ENCODE results near the gene NAALADL2.
A peak's percentile ranks its signal among the peaks of the same experiment; 100 is the strongest.

NAALADL2 gene

DNA sequence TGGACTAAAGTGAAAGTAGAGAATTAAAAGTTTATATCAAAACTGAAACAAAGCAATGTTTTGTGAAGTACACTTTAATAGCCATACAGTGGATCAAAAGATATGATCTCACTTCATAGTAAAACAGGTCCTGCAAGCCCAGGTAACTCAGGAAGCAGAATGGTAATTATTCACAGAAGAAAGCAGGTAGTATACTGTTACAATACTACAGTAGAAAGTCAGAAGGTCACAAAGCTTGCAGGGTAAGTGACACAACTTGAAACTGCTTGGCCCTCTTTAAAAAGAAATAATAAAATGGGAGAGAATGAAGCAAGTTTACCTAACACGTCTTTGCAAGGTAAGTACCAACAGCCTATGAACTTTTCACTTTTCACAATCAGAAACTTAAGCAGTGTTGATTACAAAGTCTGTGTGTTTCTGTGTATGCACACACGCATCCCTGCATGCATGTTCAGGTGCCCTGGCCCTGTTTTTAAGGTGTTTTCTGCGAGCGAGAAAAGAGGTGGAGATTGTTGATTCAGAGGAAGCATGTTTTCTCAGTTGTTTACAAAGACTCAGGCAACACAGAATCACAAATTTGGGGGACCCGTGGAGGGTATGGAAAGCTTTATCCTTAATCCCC lies at the start of gene NAALADL2:
NAALADL2 (plus strand) TSS at position 221 of the 622 bp plus-strand sequence.
- no peak for TF ChIP-seq FOXP2 (optimal IDR thresholded peaks at IDR 0.05; ENCODE audit: control extremely low read depth, extremely low read length, insufficient read depth)
- no peak for TF ChIP-seq POLR2AphosphoS5 (IDR thresholded peaks at IDR 0.05; ENCODE audit: borderline replicate concordance, low read depth, low read length)
- TF ChIP-seq EZH2 (IDR thresholded peaks at IDR 0.05) = no peak
- DNase-seq (ENCODE audit: low read depth, low spot score) = no peak
- no peak within 1 kb of the TSS for H3K27ac ChIP-seq
- no peak within 1 kb of the TSS for H3K9ac ChIP-seq (ENCODE audit: insufficient read length)
- no peaks in the 10 kb centered on the region for H3K9me3 ChIP-seq (ENCODE audit: low read depth, low read length)
- no peak within 1 kb of the TSS for H3K4me3 ChIP-seq
- no peaks in the 10 kb centered on the region for H3K36me3 ChIP-seq (ENCODE audit: insufficient read depth, low read length)

DNA sequence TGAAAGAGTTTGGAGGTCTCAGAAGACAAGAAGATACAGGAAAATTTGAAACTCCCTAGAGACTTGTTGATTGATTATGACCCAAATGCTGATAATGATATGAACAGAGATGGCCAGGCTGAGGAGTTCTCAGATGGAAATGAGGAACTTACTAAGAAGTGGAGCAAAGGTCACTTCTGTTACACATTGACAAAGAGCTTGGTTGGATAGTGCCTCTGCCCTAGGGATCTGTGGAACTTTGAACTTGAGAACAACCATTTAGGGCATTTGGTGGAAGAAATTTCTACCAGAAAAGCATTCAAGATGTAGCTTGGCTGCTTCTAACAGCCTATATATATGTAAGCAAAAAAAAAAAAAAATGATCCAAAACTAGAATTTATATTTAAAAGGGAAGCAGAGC lies 48.9 kb upstream of the NAALADL2 start:
- no peak overlapping the region for H3K27ac ChIP-seq
- H3K4me3 ChIP-seq = no peak overlapping the region
- no peak for DNase-seq (ENCODE audit: low read depth, low spot score)
- H3K9ac ChIP-seq (ENCODE audit: insufficient read length) = no peak overlapping the region
- H3K9me3 ChIP-seq (ENCODE audit: low read depth, low read length) = no peaks in the 10 kb centered on the region
- no peaks in the 10 kb centered on the region for H3K36me3 ChIP-seq (ENCODE audit: insufficient read depth, low read length)
- no peak for TF ChIP-seq FOXP2 (optimal IDR thresholded peaks at IDR 0.05; ENCODE audit: control extremely low read depth, extremely low read length, insufficient read depth)
- TF ChIP-seq EZH2 (IDR thresholded peaks at IDR 0.05) = no peak
- TF ChIP-seq POLR2AphosphoS5 (IDR thresholded peaks at IDR 0.05; ENCODE audit: borderline replicate concordance, low read depth, low read length) = no peak

DNA sequence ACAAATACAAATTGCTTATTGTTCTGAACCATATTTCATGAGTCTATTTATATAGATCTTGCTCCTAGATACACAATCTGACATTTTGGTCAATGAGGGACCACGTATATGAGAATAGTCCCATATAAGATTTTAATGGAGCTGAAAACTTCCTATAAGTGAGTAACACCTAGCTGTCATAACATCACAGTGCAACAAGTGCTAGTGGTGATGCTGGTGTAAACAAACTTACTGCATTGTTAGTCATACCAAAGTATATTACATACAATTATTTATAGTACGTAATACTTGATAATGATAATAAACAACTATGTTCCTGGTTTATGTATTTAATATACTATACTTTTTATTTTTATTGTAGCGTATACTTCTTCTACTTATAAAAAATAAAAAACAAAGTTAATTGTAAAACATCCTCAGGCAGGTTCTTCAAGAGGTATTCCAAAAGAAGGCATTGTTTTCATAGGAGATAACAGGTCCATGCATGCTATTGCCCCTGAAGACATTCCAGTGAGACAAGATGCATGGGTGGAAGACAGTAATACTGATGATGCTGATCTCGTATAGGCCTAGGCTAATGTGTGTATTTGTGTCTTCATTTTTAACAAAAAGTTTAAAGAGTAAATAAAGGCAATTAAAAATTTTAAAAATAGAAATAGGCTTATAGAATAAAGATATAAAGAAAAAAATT lies 46.8 kb upstream of the NAALADL2 start:
- no peak for TF ChIP-seq EZH2 (IDR thresholded peaks at IDR 0.05)
- no peak for TF ChIP-seq POLR2AphosphoS5 (IDR thresholded peaks at IDR 0.05; ENCODE audit: borderline replicate concordance, low read depth, low read length)
- TF ChIP-seq FOXP2 (optimal IDR thresholded peaks at IDR 0.05; ENCODE audit: control extremely low read depth, extremely low read length, insufficient read depth) = no peak
- H3K9ac ChIP-seq (ENCODE audit: insufficient read length) = no peak overlapping the region
- DNase-seq (ENCODE audit: low read depth, low spot score) = no peak
- no peaks in the 10 kb centered on the region for H3K36me3 ChIP-seq (ENCODE audit: insufficient read depth, low read length)
- H3K4me3 ChIP-seq = no peak overlapping the region
- H3K27ac ChIP-seq = no peak overlapping the region
- H3K9me3 ChIP-seq (ENCODE audit: low read depth, low read length) = no peaks in the 10 kb centered on the region

- no peaks in the 10 kb centered on the region for H3K36me3 ChIP-seq (ENCODE audit: insufficient read depth, low read length)
- TF ChIP-seq EZH2 (IDR thresholded peaks at IDR 0.05) (no peak), POLR2AphosphoS5 (IDR thresholded peaks at IDR 0.05; ENCODE audit: borderline replicate concordance, low read depth, low read length) (no peak), FOXP2 (optimal IDR thresholded peaks at IDR 0.05; ENCODE audit: control extremely low read depth, extremely low read length, insufficient read depth) (no peak)
- no peak overlapping the region for H3K9ac ChIP-seq (ENCODE audit: insufficient read length)
- no peak for DNase-seq (ENCODE audit: low read depth, low spot score)
- H3K4me3 ChIP-seq = no peak overlapping the region
- H3K9me3 ChIP-seq (ENCODE audit: low read depth, low read length) = no peaks in the 10 kb centered on the region
- H3K27ac ChIP-seq = no peak overlapping the region
Measured at GRCh38 chr3:174815750-174816149, 43.4 kb upstream of the NAALADL2 start.

- Histone ChIP-seq H3K27ac (no peak overlapping the region), H3K4me3 (no peak overlapping the region), H3K36me3 (ENCODE audit: insufficient read depth, low read length) (no peaks in the 10 kb centered on the region), H3K9me3 (ENCODE audit: low read depth, low read length) (no peaks in the 10 kb centered on the region), H3K9ac (ENCODE audit: insufficient read length) (no peak overlapping the region)
- TF ChIP-seq FOXP2 (optimal IDR thresholded peaks at IDR 0.05; ENCODE audit: control extremely low read depth, extremely low read length, insufficient read depth) (no peak), EZH2 (IDR thresholded peaks at IDR 0.05) (no peak), POLR2AphosphoS5 (IDR thresholded peaks at IDR 0.05; ENCODE audit: borderline replicate concordance, low read depth, low read length) (no peak)
- DNase-seq (ENCODE audit: low read depth, low spot score) = no peak
Measured at GRCh38 chr3:174820885-174821284, 38.2 kb upstream of the NAALADL2 start.

DNA sequence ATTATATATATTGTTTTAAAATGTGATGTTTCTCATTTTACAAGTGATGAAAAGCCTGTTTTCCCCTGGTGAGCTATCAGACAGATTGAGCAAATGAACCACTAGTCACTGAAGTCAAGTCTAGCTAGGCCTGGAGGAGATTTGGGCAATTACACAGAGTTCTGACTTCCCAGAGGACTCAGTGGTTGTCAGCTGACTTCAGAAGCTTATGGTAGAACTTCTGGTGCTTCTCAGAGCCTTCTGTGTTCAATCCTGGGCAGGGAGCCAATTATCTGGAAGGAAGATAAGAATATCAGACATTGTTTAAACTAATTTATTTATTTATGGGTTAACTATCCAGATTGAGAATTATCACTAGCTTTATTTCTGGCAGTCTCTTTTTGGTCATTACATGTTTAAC lies 37.7 kb upstream of the NAALADL2 start:
- Histone ChIP-seq H3K4me3 (no peak overlapping the region), H3K27ac (no peak overlapping the region), H3K36me3 (ENCODE audit: insufficient read depth, low read length) (no peaks in the 10 kb centered on the region), H3K9ac (ENCODE audit: insufficient read length) (no peak overlapping the region), H3K9me3 (ENCODE audit: low read depth, low read length) (no peaks in the 10 kb centered on the region)
- TF ChIP-seq EZH2 (IDR thresholded peaks at IDR 0.05) (no peak), FOXP2 (optimal IDR thresholded peaks at IDR 0.05; ENCODE audit: control extremely low read depth, extremely low read length, insufficient read depth) (no peak), POLR2AphosphoS5 (IDR thresholded peaks at IDR 0.05; ENCODE audit: borderline replicate concordance, low read depth, low read length) (no peak)
- peak; percentile 18 for DNase-seq (ENCODE audit: low read depth, low spot score)

- Histone ChIP-seq H3K27ac (no peak overlapping the region), H3K9ac (ENCODE audit: insufficient read length) (no peak overlapping the region), H3K9me3 (ENCODE audit: low read depth, low read length) (no peaks in the 10 kb centered on the region), H3K4me3 (no peak overlapping the region), H3K36me3 (ENCODE audit: insufficient read depth, low read length) (no peaks in the 10 kb centered on the region)
- no peak for TF ChIP-seq FOXP2 (optimal IDR thresholded peaks at IDR 0.05; ENCODE audit: control extremely low read depth, extremely low read length, insufficient read depth)
- TF ChIP-seq EZH2 (IDR thresholded peaks at IDR 0.05) = no peak
- TF ChIP-seq POLR2AphosphoS5 (IDR thresholded peaks at IDR 0.05; ENCODE audit: borderline replicate concordance, low read depth, low read length) = no peak
- DNase-seq (ENCODE audit: low read depth, low spot score) = no peak
Measured at GRCh38 chr3:174822320-174822719, 36.8 kb upstream of the NAALADL2 start.

GRCh38 chr3:174826069-174826468 lies 33.1 kb upstream of the NAALADL2 start:
- Histone ChIP-seq H3K4me3 (no peak overlapping the region), H3K27ac (no peak overlapping the region), H3K36me3 (ENCODE audit: insufficient read depth, low read length) (no peaks in the 10 kb centered on the region), H3K9me3 (ENCODE audit: low read depth, low read length) (no peaks in the 10 kb centered on the region), H3K9ac (ENCODE audit: insufficient read length) (no peak overlapping the region)
- no peak for DNase-seq (ENCODE audit: low read depth, low spot score)
- TF ChIP-seq POLR2AphosphoS5 (IDR thresholded peaks at IDR 0.05; ENCODE audit: borderline replicate concordance, low read depth, low read length) (no peak), EZH2 (IDR thresholded peaks at IDR 0.05) (no peak), FOXP2 (optimal IDR thresholded peaks at IDR 0.05; ENCODE audit: control extremely low read depth, extremely low read length, insufficient read depth) (no peak)
